Coronary artery (tissue), 2 donors: Measurements from ENCODE around the gene GREM1.

Experiments used
- DNase-seq: peaks from one replicate; pipeline ENCODE4 v3.0.0-alpha.2; 2017; ENCODE audit warnings: low spot score
- H3K27ac ChIP-seq, 2 donors: fragments of 200-600 bp; sonication (generic); one replicate each; pipeline ENCODE4 v1.5.1; 2016 to 2019
- H3K4me3 ChIP-seq: fragments of 200-600 bp; sonication (generic); 2 replicates; pipeline ENCODE4 v1.5.1; 2016; ENCODE audit warnings: mild to moderate bottlenecking, moderate library complexity
- TF ChIP-seq, protein P1 (sequence below): fragments of 200-600 bp; sonication (generic); IDR thresholded peaks from one replicate; pipeline ENCODE4 v1.5.1; 2019; ENCODE audit warnings: antibody characterized with exemption

GREM1 gene

DNA sequence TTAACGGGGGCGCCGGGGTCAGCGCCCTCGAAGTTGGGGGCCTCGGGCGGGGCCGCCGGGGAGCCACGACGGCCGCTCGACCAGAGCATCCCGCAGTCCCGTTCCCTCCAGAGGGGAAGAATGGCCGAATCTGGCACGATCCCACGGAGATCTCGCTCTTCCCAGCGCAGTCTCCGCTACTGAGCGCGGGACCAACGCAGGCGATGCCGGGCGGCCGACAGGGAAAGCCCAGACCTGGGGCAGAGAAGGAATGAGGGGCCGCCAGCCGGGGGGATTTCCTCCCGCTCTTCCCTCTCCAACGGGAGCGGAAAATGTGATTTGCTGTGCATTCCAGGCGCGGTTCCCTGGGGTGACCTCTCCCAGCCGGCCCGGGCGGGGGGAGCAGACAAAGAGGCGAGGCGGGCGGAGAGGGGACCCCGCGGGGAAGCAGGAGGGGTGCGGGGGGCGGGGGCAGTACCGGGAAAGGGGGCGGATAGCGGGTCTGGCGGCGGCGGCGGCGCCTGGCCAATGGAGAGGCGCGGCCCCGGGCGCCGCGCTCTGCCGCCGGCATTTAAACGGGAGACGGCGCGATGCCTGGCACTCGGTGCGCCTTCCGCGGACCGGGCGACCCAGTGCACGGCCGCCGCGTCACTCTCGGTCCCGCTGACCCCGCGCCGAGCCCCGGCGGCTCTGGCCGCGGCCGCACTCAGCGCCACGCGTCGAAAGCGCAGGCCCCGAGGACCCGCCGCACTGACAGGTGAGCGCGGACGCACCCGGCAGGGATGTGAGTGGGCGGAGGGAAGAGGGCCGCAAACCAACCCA is at the start of gene GREM1:
GREM1 (plus strand) TSS at position 579 of the 801 bp plus-strand sequence. CDS start 12,687 bp downstream, outside the sequence.
- no peak for DNase-seq
- TF ChIP-seq, protein P1, sequence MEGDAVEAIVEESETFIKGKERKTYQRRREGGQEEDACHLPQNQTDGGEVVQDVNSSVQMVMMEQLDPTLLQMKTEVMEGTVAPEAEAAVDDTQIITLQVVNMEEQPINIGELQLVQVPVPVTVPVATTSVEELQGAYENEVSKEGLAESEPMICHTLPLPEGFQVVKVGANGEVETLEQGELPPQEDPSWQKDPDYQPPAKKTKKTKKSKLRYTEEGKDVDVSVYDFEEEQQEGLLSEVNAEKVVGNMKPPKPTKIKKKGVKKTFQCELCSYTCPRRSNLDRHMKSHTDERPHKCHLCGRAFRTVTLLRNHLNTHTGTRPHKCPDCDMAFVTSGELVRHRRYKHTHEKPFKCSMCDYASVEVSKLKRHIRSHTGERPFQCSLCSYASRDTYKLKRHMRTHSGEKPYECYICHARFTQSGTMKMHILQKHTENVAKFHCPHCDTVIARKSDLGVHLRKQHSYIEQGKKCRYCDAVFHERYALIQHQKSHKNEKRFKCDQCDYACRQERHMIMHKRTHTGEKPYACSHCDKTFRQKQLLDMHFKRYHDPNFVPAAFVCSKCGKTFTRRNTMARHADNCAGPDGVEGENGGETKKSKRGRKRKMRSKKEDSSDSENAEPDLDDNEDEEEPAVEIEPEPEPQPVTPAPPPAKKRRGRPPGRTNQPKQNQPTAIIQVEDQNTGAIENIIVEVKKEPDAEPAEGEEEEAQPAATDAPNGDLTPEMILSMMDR = no peak
- Histone ChIP-seq H3K27ac (no peak within 1 kb of the TSS), H3K4me3 (peak within 1 kb of the TSS; percentile 67)

GRCh38 chr15:32668942-32669341 is 48.9 kb upstream of the GREM1 start:
- DNase-seq = no peak
- Histone ChIP-seq H3K4me3 (no peak overlapping the region), H3K27ac (no peak overlapping the region)
- TF ChIP-seq, protein P1 = no peak

DNA sequence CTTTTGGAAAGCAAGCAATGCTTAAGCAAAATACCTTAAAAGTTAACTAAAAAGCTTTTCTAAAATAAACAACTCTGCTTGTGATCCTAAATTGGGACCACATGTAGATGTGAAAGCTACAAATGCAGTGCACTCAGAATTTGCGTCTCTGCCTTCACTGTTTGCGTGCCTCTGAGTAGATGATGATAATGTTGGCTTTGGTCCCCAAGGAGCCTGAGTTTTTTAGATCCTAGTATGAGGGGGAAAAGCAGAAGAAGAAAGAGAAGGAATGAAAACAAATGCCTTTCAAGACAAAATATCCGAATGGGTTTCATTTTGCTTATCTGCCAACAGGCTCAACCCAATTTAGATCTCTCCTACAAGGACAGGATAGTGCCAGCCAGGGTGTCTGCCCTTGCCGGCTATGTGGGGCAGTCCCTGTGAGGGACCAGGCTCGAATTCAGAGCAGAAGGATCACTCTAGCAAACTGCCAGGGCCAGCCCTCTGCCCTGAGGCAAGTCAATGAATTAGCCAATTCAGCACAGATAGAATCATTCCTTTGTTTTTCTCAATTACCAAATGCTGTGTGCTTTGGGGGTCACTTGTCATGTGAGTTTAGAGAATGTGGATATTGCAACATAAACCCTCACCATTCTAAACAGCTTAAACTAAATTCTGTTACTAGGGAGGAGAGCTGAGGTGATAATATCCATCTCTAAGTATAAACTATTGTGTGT is 47.8 kb upstream of the GREM1 start:
- Histone ChIP-seq H3K27ac (no peak overlapping the region), H3K4me3 (no peak overlapping the region)
- TF ChIP-seq, protein P1 = no peak
- DNase-seq = no peak

DNA sequence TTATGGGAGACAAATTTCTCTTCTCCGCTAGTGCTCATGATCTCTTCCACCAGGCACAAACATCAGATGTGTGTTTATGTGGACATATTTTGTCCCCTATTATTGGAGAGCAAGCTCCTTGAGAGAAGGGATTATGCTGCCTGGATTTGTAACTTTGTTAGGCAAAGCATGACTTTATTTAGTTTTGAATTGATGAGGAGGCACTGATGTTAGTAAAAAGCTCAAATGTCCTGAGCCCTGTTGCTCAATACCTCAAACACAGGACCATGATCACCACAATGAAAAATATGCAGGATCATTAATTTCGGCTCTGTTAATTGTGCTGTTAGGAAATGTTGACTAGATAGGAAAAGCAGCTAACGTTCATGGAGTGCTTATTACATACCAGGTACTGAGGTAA is 47.2 kb upstream of the GREM1 start:
- TF ChIP-seq, protein P1 = no peak
- DNase-seq = no peak
- no peak overlapping the region for H3K27ac ChIP-seq
- no peak overlapping the region for H3K4me3 ChIP-seq

- Histone ChIP-seq H3K4me3 (no peak overlapping the region), H3K27ac (no peak overlapping the region)
- DNase-seq = no peak
- TF ChIP-seq, protein P1 = no peak
Measured at GRCh38 chr15:32671339-32672325, 46.2 kb upstream of the GREM1 start.

GRCh38 chr15:32674681-32675080 is 43.1 kb upstream of the GREM1 start:
- DNase-seq = no peak
- no peak overlapping the region for H3K27ac ChIP-seq
- TF ChIP-seq, protein P1 = no peak
- no peak overlapping the region for H3K4me3 ChIP-seq
